HCT116 (cell line): Measurements from ENCODE around the gene IGF2BP3. TPM values are rescaled to one million over a fixed set of nuclear protein-coding genes. Genes with fewer than 3 reads are reported as not detected.

Source experiments
- ATAC-seq: fragments of 200-7000 bp; cut with Tn5 transposase; 2 replicates; pipeline ENCODE4 v1.9.1; 2020; ENCODE audit warnings: mild to moderate bottlenecking, moderate library complexity
- BruUV-seq: library from RNA; stranded (reverse); fragments of 400-500 nt; replicated peaks from 2 replicates; lab custom pipeline; 2021; lab: Mats Ljungman, UMichigan
- CTCF ChIA-PET: fragments of 300-600 bp; sonication (Branson Sonifier 250); formaldehyde crosslinking; loops from one replicate; lab custom pipeline; 2021; ENCODE audit warnings: antibody characterized with exemption; lab: Charles Lee
- POLR2A ChIA-PET: fragments of 300-600, 350-600 bp; sonication (Branson Sonifier 250); formaldehyde crosslinking; loops from one replicate; lab custom pipeline; 2021; ENCODE audit warnings: antibody characterized with exemption; lab: Charles Lee
- RAD21 ChIA-PET, 2 experiments: fragments of 300-600 bp; sonication (Branson Sonifier 250); formaldehyde crosslinking; loops; one replicate each; lab custom pipeline; 2023; ENCODE audit warnings: low total read pairs in 2 of 2; ENCODE audit not compliant: uncharacterized antibody in 2 of 2, unreplicated experiment in 2 of 2, low non-redundant PET in 1 of 2; lab: Charles Lee
- DNase-seq: peaks from one replicate; pipeline ENCODE4 v3.0.0-alpha.2; 2010; ENCODE audit warnings: low read depth, low spot score
- H2AFZ ChIP-seq: fragments of 200-600 bp; shearing (Covaris generic), sonication (generic); 2 replicates; pipeline ENCODE4 v1.6.1; 2017; ENCODE audit warnings: low read depth, mixed run types, mixed read lengths, antibody characterized with exemption, low read length; ENCODE audit not compliant: poor library complexity, severe bottlenecking
- H3K27ac ChIP-seq: 2 replicates; pipeline ENCODE4 v1.5.1; 2012; ENCODE audit warnings: low read depth, low read length
- H3K27me3 ChIP-seq: fragments of 200-600 bp; sonication (generic); 2 replicates; pipeline ENCODE4 v1.6.1; 2016; ENCODE audit warnings: mixed run types, low read length, mixed read lengths; ENCODE audit not compliant: insufficient read depth
- H3K36me3 ChIP-seq, 2 experiments: fragments of 200-500 bp in 1 of 2; fragments of 200-600 bp in 1 of 2; sonication (Bioruptor generic) in 1 of 2; sonication (generic) in 1 of 2; 2 replicates each; pipeline versions ENCODE4 v1.5.1 to v1.6.1; 2014 to 2016; ENCODE audit warnings: low read length in 2 of 2, inconsistent platforms in 1 of 2, mixed read lengths in 1 of 2, mixed run types in 1 of 2; ENCODE audit not compliant: insufficient read depth in 2 of 2, control insufficient read depth in 1 of 2
- H3K4me1 ChIP-seq, 2 experiments: fragments of 200-600 bp in 1 of 2; sonication (generic) in 1 of 2; 2 replicates each; pipeline versions ENCODE4 v1.5.1 to v1.6.1; 2012 to 2017; ENCODE audit warnings: low read length in 2 of 2, inconsistent platforms in 1 of 2, mild to moderate bottlenecking in 1 of 2, mixed read lengths in 1 of 2, mixed run types in 1 of 2, moderate library complexity in 1 of 2; ENCODE audit not compliant: insufficient read depth in 2 of 2, control insufficient read depth in 1 of 2
- H3K4me2 ChIP-seq: fragments of 200-600 bp; sonication (generic); 2 replicates; pipeline ENCODE4 v1.6.1; 2017; ENCODE audit warnings: mixed run types, low read length, mixed read lengths
- H3K4me3 ChIP-seq, 2 experiments: fragments of 200-600 bp in 1 of 2; sonication (generic) in 1 of 2; replicated peaks in 1 of 2; 2 replicates each; pipeline ENCODE4 v1.5.1; 2011 to 2016; ENCODE audit warnings: low read length in 2 of 2, control low read depth in 1 of 2, low read depth in 1 of 2, mild to moderate bottlenecking in 1 of 2, mixed read lengths in 1 of 2, mixed run types in 1 of 2
- H3K79me2 ChIP-seq: fragments of 200-600 bp; sonication (generic); 2 replicates; pipeline ENCODE4 v1.6.1; 2017; ENCODE audit warnings: mild to moderate bottlenecking, mixed run types, low read length, moderate library complexity, mixed read lengths; ENCODE audit not compliant: insufficient read depth
- H3K9ac ChIP-seq: fragments of 200-600 bp; sonication (generic); 2 replicates; pipeline ENCODE4 v1.6.1; 2016; ENCODE audit warnings: low read length, mixed read lengths
- H3K9me2 ChIP-seq: fragments of 200-600 bp; sonication (generic), shearing (Covaris generic); 2 replicates; pipeline ENCODE4 v1.6.1; 2017; ENCODE audit warnings: mixed run types, mild to moderate bottlenecking, moderate library complexity; ENCODE audit not compliant: insufficient read depth
- H3K9me3 ChIP-seq, 2 experiments: fragments of 200-500 bp in 1 of 2; fragments of 200-600 bp in 1 of 2; sonication (Bioruptor generic) in 1 of 2; sonication (generic) in 1 of 2; 2 replicates each; pipeline ENCODE4 v1.6.1; 2014 to 2017; ENCODE audit warnings: low read length in 2 of 2, mixed read lengths in 2 of 2, inconsistent platforms in 1 of 2, low read depth in 1 of 2, mild to moderate bottlenecking in 1 of 2, mixed run types in 1 of 2, moderate library complexity in 1 of 2; ENCODE audit not compliant: control insufficient read depth in 1 of 2, insufficient read depth in 1 of 2
- H4K20me1 ChIP-seq: fragments of 200-600 bp; sonication (generic), shearing (Covaris generic); 2 replicates; pipeline ENCODE4 v1.6.1; 2017; ENCODE audit warnings: mixed run types, mild to moderate bottlenecking, moderate library complexity; ENCODE audit not compliant: insufficient read depth
- ATF3 ChIP-seq: IDR thresholded peaks from 2 replicates; pipeline ENCODE4 v1.6.1; 2012
- CBX3 ChIP-seq: IDR thresholded peaks from 2 replicates; pipeline ENCODE4 v1.6.1; 2012; ENCODE audit warnings: low read depth
- CEBPB ChIP-seq: IDR thresholded peaks from 2 replicates; pipeline ENCODE4 v1.6.1; 2012; ENCODE audit warnings: low read depth
- EGR1 ChIP-seq: IDR thresholded peaks from 2 replicates; pipeline ENCODE4 v1.6.1; 2012; ENCODE audit warnings: low read depth
- EZH2 ChIP-seq: fragments of 200-600 bp; sonication (generic); IDR thresholded peaks from 2 replicates; pipeline ENCODE4 v1.6.1; 2017; ENCODE audit warnings: antibody characterized with exemption, mixed run types
- FOSL1 ChIP-seq: IDR thresholded peaks from 2 replicates; pipeline ENCODE4 v1.6.1; 2012; ENCODE audit warnings: low read depth
- MAX ChIP-seq: IDR thresholded peaks from 2 replicates; pipeline ENCODE4 v1.6.1; 2012
- POLR2AphosphoS5 ChIP-seq: IDR thresholded peaks from 2 replicates; pipeline ENCODE4 v1.6.1; 2011; ENCODE audit warnings: mild to moderate bottlenecking, low read depth, low read length, moderate library complexity
- SIN3A ChIP-seq: IDR thresholded peaks from 2 replicates; pipeline ENCODE4 v1.6.1; 2012; ENCODE audit warnings: low read depth
- SP1 ChIP-seq: IDR thresholded peaks from 2 replicates; pipeline ENCODE4 v1.6.1; 2012; ENCODE audit warnings: low read depth
- TCF7L2 ChIP-seq: IDR thresholded peaks from 2 replicates; pipeline ENCODE4 v1.7.0; 2011; ENCODE audit warnings: borderline replicate concordance, inconsistent platforms; ENCODE audit not compliant: insufficient read depth, insufficient read length; ENCODE audit errors: extremely low read depth
- ZBTB33 ChIP-seq: IDR thresholded peaks from 2 replicates; pipeline ENCODE4 v1.6.1; 2011; ENCODE audit warnings: mild to moderate bottlenecking, low read length, moderate library complexity; ENCODE audit not compliant: insufficient replicate concordance; ENCODE audit errors: extremely low read depth
- ZNF274 ChIP-seq: fragments of 200-500 bp; sonication (Bioruptor generic); IDR thresholded peaks from 2 replicates; pipeline ENCODE4 v1.6.1; 2014; ENCODE audit warnings: mild to moderate bottlenecking, low read depth, low read length, inconsistent platforms
- intact Hi-C: fragments of 100-400 bp; cut with micrococcal nuclease; formaldehyde crosslinking; loops from 2 replicates; pipeline ENCODE4 v1.10.0; 2022
- total RNA-seq: library from RNA; stranded (reverse); gene quantifications from one replicate; pipeline ENCODE4 v1.2.1, GENCODE V29; 2021; ENCODE audit not compliant: unreplicated experiment
- TF ChIP-seq, protein P1 (sequence below), 3 experiments: fragments of 200-600 bp in 1 of 3; sonication (generic) in 1 of 3; IDR thresholded peaks in 2 of 3; conservative IDR thresholded peaks in 1 of 3; 2 replicates each; pipeline ENCODE4 v1.5.1; 2012 to 2017; ENCODE audit warnings: low read depth in 2 of 3, low read length in 2 of 3, antibody characterized with exemption in 1 of 3, borderline replicate concordance in 1 of 3, control low read depth in 1 of 3, mild to moderate bottlenecking in 1 of 3, mixed read lengths in 1 of 3, mixed run types in 1 of 3, moderate library complexity in 1 of 3; ENCODE audit not compliant: insufficient read depth in 1 of 3

The IGF2BP3 gene
- total RNA-seq, 1 experiment from 2014 or later, result 79.1 TPM

DNA sequence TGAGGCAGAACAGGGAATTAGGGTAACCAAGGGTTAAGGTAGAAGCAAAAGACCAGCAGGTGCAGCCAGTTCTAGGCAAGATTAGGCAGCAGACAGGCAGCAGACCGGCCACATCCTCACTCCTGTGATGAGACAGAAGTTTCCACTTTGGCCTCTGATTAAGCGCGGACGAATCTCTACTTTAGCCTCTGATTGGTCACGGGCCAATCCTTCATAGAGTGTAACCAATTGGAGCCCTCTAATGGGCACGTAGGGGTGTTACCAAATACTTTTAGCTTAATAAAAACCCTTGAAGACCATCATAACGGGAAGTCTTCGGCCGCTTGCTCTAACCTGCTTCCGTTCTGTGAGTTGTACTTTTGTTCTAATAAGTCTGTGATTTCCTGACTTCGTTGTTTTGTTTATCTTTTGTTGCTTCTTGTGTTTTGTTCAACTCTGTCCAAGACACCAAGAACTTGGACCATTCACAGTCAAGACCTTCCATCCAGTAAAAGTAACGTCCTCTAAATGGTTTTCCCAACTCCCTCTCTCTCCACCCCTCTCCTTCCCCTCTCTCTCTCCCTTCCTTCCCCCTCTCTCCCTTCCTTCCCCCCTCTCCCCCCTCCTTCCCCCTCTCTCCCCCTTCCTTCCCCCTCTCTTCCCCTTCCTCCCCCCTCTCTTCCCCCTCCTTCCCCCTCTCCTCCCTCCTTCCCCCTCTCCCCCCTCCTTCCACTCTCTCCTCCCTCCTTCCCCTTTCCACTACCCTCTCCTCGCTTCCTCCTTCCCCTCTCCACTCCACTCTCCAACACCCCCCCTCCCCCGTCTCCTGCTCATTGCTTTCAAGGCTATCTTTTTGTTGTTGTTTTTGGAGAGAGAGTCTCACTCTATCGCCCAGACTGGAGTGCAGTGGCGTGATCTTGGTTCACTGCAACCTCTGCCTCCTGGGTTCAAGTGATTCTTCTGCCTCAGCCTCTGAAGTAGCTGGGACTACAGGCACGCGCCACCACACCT lies 184.3 kb downstream of the IGF2BP3 start:
- Histone ChIP-seq H3K9me3 (no peaks in the 10 kb centered on the region), H2AFZ (no peak overlapping the region), H3K79me2 (no peaks in the 10 kb centered on the region), H3K4me3 (no peak overlapping the region), H3K27ac (no peak overlapping the region), H3K27me3 (no peaks in the 10 kb centered on the region), H3K4me1 (no peaks in the 10 kb centered on the region), H3K36me3 (no peaks in the 10 kb centered on the region), H3K4me2 (no peak overlapping the region), H3K9ac (no peak overlapping the region), H3K9me2 (no peaks in the 10 kb centered on the region), H4K20me1 (no peaks in the 10 kb centered on the region)
- ChIA-PET POLR2A (no interaction called here), RAD21 (no interaction called here), CTCF (interaction anchor here (2.7 kb wide), 1 partner anchor 13 kb away, joined by 11 read pairs; no protein-coding TSS in a partner anchor)
- DNase-seq (no peak), ATAC-seq (peak; percentile 69)
- intact Hi-C loops, result no loop called here
- TF ChIP-seq TCF7L2 (no peak), CBX3 (0 out of 2 replicates have a peak, but pooled peaks have one; percentile 15)
- BruUV-seq, result no TSS peak

DNA sequence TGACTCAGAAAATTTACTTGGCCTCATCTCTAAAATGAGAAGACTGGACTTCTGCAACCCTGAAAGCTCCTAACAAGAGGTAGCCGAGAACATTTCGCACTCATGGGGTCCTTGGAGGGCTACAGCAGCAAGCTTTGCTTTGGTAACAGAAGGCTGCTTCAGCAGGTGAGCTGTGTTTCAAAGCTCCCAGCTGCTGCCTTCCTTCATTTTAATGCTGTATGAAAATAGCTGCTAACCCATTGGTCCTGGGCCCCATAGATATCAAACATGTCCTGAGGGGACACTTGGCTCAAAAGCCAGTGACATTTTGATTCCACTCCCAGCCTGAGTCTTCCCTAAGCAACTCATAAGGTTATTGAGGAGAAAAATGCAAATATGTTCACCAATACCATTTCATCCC lies 185.4 kb downstream of the IGF2BP3 start:
- Histone ChIP-seq H3K4me2 (no peak overlapping the region), H3K4me3 (no peak overlapping the region), H3K4me1 (no peaks in the 10 kb centered on the region), H3K9ac (no peak overlapping the region), H3K9me2 (no peaks in the 10 kb centered on the region), H3K27ac (no peak overlapping the region), H3K79me2 (no peaks in the 10 kb centered on the region), H3K36me3 (no peaks in the 10 kb centered on the region), H2AFZ (no peak overlapping the region), H3K27me3 (no peaks in the 10 kb centered on the region), H3K9me3 (no peaks in the 10 kb centered on the region), H4K20me1 (no peaks in the 10 kb centered on the region)
- CTCF ChIA-PET, result interaction anchor here (2.7 kb wide), 1 partner anchor 12 kb away, joined by 11 read pairs; no protein-coding TSS in a partner anchor
- RAD21 ChIA-PET, result no interaction called here
- ATAC-seq (no peak), DNase-seq (no peak)
- intact Hi-C loops, result no loop called here
- POLR2A ChIA-PET, result no interaction called here
- no TSS peak for BruUV-seq
- TF ChIP-seq EZH2 (no peak), CEBPB (no peak), MAX (no peak), FOSL1 (no peak), POLR2AphosphoS5 (no peak), TCF7L2 (no peak), ZBTB33 (no peak), SP1 (no peak), EGR1 (no peak), ZNF274 (no peak), ATF3 (no peak), SIN3A (no peak)
- TF ChIP-seq, protein P1, sequence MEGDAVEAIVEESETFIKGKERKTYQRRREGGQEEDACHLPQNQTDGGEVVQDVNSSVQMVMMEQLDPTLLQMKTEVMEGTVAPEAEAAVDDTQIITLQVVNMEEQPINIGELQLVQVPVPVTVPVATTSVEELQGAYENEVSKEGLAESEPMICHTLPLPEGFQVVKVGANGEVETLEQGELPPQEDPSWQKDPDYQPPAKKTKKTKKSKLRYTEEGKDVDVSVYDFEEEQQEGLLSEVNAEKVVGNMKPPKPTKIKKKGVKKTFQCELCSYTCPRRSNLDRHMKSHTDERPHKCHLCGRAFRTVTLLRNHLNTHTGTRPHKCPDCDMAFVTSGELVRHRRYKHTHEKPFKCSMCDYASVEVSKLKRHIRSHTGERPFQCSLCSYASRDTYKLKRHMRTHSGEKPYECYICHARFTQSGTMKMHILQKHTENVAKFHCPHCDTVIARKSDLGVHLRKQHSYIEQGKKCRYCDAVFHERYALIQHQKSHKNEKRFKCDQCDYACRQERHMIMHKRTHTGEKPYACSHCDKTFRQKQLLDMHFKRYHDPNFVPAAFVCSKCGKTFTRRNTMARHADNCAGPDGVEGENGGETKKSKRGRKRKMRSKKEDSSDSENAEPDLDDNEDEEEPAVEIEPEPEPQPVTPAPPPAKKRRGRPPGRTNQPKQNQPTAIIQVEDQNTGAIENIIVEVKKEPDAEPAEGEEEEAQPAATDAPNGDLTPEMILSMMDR (IDR thresholded peaks at IDR 0.05 in 2 of 3, conservative IDR thresholded peaks at IDR 0.05 in 1 of 3; ENCODE audit: borderline replicate concordance in 1 of 3, insufficient read depth in 1 of 3, low read depth in 2 of 3, low read length in 2 of 3), result no peak
